NCI-H69 (cell line): ENCODE measurements around the gene BCAS3.

Experiments used
- DNase-seq: peaks from one replicate; lab custom pipeline; 2025; lab: John Stamatoyannopoulos, UW

BCAS3 gene

DNA sequence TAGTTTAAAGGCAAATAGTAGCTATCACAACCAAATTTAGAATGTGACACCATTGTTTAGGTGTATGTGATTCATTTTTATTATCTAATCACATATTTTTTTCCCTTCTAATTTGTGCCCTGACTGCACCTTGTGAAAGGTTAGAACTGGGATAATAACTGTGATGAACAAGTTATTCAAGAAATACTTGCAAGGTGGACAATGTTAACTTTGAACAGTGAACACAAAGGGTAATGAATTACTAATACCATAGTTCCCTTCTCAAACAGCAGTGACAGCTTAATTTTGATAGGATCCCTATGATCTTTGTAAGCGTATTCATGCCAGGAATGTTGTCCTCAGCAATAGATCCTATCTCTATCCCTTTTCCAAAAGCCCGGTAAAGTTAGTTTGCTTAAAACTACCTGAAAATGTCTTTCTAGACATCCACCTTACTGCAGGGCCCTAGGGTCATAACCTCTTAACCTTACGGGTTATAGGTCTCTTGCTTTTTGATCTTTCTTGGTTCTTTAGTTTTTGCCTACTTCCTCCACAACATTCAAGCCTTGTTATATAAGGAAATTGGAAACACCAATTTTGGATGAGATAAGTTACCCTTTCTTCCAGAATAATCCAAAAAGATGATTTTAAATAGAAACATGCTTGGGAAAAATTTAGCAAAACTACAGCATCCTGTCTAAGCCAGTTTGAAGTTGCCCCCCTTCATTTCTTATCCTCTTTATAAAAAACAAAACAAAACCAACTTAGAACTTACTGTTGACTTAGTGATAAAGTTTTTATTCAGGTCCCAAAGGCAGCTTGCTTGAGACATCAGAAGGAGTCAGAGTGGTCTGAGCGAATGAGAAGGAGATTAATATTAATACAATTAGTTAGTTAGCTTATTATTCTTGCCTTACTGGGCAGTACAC, 522.0 kb downstream of the BCAS3 start:
- no peak for DNase-seq

DNA sequence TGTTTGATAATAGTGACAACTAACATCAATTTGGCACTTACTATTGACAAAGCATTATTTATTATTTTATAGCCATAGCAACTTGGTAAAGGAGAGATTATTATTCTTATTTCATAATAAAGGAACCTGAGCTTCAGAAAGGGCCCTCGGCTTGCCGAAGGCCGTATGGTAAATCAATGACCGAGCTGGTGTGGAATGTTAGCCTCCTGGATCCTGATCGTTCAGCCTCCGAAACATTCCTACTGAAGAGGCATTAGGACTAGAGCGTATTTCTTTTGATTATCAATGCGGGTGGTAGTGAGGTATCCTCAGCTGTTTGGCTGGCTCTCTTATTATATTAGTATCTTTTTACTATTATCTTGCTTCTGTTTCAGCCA, 522.7 kb downstream of the BCAS3 start:
- DNase-seq = no peak

DNA sequence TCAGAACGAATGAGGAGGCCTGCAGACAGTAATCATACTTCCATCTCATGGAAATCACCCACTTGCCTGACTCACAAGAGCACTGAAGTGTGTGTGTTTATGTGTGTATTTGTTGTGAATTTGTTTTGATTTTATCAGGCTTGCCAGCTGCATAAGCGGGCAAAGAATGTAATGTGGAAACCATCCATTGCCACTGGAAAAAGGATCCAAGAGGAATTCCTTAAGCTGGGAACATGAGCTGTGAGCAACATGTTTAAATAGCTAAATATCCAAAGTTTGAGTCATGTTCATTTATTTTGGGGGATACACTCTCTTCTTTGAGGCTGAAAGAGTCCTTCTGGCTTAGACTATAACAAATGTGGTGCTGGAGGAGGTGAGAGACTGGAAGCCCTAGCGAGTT, 523.6 kb downstream of the BCAS3 start:
- DNase-seq = no peak

DNA sequence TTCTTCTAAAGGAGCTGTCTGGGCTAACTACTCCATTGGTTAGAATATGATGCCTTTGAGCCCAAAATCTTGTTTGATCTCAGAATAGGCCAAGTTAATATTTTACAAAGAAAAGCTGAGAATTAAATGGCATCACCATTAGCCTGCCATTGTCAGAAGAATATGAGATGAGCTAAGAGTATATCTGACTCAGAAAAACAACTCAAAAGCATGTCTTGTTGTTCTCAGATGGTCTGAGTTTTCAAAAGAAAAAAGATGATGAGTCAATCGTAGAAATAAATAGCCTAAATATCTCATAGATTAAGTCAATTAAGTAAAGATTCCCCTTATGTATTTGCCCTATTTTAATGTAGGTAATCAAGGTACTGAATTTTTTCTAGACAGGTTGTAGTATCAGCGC, 524.9 kb downstream of the BCAS3 start:
- no peak for DNase-seq

DNA sequence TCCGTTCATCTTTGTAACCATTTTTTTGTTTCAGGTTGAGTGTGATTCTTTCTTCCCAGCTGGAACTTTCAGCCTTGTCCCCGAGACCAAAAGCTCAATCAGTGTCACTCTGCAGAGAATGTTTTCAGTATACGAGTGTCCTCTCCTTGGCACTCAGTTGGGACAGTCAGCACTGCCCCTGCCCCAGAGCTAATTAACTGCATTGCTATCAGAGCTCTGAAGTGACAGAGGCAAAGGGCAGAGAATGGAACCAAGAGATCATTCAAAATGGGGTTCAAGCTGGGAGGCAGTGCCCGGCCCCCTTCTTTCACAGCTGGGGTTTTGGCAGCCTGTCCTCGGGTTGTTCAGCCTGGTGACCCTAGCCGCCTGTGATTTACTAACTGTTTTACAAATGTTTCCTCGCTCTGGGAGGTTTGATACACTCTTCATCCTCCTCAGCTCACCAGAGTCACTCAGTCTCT, 526.0 kb downstream of the BCAS3 start:
- DNase-seq = no peak

DNA sequence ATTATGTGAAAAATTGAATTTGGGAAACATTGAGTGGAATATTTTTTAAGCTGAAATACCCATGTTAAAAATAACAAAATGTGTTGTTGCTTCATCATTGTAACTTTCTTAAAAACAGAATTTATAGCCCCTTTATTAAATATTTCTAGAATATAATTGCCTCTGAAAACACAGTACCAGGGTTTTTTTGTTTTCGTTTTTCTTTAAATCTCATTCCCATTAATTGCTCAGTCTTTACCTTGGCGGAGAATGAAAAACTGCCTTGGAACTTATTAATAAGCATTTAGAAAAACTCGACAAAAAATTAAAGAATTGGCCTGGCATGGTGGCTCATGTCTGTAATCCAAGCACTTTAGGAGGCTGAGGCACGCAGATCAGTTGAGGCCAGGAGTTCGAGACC, 526.8 kb downstream of the BCAS3 start:
- no peak for DNase-seq

DNA sequence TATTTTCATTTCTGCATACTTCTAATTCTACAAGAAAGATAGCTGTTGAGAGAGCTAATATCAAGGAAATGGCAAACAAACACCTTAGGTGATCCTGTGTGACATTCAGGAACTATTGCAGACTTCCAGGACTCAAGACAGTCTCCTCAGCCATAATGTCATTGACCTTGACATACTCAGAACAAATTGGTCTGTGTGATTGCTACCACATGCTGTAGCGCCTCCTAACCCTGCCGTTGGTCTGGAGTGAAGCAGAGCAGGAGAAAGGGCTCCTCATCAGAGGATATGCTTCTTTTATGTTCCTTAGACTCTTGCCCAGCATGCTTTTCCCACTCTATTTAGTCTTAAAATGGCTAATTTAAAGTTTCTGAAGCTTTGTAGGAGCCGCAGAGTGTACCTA, 527.8 kb downstream of the BCAS3 start:
- peak; percentile 41 for DNase-seq

DNA sequence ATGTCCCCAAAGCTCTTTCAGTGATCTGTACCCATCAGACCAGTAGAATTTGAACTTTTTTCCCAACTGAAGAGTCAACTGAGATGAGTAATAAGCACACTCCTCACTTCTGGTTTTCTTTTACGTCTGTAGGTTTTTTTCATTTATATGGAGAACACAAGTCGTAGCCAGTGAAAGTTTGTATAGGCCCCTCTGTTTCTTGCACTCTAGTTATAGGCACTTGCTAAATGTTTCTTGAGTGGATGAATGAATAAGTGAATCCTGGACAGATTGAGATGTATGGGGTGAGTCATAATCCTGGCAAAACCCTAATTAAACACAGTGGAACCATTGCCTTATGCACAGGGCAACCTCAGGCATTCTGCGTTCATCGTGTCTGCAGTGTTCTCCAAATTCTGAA, 528.3 kb downstream of the BCAS3 start:
- peak; percentile 49 for DNase-seq

DNA sequence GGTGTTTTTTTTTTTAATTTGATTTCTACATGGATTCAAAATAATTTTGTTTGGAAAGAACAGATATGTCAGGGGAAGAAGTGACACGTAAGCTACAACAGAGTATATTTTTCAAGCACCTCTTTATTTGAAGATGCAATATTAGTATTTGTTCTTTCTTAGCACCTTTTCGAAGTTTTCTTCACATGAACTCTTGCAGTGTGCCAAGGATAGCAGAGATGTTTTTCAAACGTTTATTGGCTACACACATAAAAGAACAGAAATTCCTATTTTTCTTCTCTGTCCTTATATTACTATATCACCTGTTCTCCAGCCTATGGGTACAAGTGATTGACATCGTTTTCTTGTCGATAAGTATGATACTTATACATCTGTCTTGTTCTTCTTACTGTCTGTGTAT, 529.3 kb downstream of the BCAS3 start:
- no peak for DNase-seq

DNA sequence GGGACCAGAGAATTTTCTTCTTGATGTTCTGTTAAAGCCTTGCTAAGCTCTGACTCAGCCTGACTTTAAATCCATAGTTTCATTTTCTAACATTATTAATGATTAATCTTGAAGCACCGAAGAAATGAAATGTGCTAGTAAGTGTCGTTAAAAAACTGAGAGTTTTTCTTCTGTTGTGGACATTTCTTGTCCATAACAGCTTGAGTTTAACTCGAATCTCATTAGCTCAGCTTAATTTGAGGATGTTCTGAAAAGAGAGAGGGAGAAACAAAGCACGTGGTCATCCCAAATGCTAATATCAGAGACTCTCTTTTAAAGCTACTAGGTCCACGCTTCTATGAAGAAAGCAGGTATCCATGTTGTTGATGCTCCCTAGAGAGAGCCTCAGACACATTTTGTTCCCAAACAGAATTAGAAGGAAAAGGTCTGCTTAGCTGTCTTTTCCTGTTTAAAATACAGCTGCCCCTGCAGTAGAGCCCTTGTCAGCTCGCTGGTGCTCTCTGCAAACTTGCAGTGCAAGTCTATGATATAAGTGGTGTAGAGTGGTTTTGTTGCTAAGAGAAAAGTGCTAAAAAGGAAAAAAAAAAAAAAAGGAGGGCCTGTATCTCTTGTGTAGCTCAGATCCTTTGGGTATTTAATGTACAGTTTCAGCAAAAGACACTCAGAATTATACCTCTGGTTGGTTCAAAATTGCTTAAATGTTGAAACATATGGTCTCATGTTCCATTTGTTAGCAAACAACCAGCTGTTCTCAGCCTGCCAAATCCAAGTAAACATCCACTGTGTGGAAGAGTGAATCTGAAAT, 530.9 kb downstream of the BCAS3 start:
- peak; percentile 93 for DNase-seq

DNA sequence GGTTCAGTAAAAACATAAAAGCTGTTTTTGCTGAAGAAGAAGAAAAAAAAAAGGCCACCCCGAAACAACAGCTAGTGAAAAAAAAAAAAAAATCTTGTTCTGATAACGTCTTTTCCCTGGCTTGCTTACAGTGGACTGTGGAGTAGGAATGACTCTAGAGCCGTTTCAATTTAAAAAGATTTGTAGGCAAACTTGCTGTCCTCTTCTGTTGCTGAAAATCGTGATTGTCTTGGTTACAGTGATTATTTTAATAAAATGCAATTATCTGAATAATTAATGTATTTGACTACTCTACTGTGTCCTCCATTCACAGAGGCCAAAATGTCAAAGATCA, 531.4 kb downstream of the BCAS3 start:
- DNase-seq = peak; percentile 69

DNA sequence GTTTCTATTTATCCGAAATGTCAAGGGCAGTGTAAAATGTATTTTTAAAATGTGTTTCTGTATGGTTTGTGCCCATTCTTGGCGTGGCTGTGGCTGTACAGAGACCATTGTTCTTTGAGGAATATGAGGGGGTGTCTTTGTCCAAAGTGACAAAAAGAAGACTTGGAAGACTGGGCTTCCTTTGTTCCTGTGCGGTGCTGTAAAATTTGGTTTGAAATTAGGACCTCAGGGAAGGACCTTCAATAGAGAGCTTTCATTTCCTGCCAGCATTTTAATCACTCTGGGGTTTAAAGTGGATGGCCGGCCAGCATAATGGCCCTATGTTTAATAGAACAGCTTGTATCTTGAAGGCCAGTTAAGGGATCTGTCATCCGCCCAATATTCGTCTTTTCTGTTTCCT, 531.9 kb downstream of the BCAS3 start:
- DNase-seq = peak; percentile 94

DNA sequence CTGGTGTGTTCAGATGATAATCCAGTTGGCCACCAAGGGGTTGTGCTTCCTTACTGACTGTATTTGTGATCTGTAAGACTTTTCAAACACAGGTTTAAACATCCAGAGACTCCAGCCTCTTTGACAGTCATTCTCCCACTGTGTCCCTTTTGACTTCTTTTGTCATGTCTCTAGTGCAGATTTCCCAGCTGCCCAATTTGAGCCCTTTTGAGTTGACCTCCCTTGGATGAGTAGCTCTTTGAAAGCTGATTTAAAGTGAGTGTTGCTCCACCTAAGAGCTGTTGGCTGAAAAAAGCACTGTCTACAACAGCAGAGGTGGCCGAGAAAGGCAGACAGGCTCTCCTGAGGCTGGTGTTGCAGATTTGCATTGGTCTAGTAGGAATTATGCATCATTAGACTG, 533.6 kb downstream of the BCAS3 start:
- no peak for DNase-seq

DNA sequence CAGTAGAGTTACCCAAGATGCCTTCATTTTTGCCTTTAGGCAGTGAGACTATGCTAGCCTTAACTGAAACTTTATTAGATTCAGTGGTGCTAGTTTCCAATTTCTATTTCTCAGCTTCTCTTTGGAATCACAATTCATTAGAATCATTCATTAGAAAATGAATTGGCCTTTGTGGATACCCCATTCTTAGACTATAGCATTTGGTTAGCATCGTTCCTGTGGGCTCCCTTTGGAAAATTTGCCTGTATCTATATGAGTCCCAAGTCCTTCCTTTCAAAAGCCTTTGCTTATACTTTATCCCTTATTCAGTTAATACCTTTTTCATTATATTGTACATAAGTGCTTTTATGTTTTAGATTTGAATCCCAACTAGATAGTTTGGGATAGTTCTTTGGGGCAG, 535.0 kb downstream of the BCAS3 start:
- no peak for DNase-seq

DNA sequence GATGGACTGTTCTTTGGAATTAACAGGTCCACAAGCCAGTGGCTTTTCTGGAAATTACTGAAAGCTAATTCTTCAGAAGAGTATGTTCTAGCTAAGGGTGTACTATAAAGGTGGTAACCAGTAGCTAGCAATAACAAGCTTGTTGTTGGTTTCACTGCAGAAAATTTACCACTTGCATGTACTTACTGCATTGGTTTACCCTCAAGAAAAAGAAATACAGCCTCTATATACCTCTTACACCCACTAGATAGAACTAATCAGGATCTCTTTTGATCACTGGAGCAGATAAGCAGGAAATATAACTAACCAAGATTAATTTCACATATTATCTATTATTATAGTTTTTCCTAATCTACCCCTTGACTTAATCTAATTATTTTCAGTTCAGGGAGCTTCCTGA, 537.1 kb downstream of the BCAS3 start:
- DNase-seq = no peak

DNA sequence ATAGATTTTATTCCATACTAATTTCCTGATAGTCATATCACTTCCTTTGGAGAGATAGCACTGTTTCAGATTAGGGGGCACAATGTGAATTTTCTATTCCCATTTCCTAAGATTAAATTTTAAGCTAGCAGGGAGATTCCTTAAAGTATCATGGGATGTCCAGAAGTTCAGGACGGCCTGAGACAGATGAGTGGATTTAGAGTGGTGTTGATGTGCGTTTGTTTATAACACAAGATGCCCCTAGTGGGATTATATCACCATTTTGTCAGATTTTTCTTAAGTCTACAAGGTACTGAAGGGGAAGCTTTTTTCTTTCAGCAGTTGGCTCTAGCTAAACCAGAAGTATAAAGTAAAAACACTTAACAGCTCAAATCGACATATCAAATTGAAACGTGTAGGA, 538.4 kb downstream of the BCAS3 start:
- DNase-seq = no peak

DNA sequence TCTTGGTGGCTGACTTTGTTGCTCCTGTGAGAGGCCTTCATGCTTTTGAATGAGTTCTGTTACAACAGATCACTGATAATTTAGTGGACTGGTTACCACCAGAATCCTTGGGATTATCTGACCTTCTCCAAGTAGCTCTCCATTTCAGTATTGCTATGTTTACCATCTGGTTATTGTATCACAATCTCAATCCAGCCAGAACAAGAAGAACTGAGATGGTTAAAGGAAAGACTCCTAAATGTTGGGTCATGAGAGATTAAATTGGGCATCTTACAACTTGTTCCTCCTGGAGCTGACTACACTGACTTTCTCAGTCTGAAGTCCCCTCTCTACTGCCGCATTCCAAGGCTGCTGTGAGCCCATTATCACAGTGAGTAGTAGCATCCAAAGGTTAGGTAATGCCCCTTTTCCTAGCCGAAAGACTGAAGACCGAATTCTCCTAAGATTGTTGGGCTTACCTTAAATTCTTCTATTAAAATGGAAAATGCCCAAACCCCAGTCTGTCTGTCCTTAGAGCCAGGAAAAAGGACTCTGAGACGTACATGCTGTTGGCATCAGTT, 540.3 kb downstream of the BCAS3 start:
- no peak for DNase-seq

DNA sequence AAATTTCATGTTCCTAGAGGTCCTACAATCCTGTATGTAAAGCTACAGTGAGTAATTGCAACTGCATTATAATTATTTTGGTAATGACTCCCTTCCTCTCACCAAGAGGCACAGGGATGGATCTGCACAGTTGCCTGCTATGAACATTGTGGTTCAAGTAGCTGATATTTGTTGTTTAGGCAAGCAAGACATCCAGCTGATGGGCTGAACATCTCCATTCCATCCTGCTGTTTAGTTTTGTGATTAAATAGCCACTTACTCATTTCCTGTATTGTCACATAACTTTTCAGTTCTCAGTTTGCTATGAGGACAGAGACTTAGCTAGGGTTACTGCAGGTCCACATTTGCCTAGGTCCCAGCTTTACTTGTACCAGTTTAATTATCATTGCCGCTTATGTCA, 540.8 kb downstream of the BCAS3 start:
- DNase-seq = peak; percentile 44

DNA sequence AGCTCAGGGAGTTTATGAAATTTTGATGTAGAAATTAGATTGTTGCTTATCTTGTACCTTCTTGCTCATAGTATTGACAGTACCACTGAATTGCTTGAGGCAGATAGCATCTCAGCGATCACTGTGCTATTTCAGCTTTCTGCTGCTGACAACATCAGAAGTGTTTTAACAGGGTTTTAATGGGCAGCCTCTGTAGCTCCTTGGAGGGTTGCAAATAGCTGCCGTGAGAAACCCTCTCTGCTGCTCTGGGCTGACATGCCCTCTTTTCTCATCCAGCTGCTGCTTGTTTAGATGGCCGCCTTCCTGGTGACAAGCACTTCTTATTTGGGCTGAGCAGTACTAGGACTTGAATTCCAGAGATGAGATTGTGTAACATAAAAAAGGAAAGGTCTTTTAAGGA, 541.8 kb downstream of the BCAS3 start:
- no peak for DNase-seq

DNA sequence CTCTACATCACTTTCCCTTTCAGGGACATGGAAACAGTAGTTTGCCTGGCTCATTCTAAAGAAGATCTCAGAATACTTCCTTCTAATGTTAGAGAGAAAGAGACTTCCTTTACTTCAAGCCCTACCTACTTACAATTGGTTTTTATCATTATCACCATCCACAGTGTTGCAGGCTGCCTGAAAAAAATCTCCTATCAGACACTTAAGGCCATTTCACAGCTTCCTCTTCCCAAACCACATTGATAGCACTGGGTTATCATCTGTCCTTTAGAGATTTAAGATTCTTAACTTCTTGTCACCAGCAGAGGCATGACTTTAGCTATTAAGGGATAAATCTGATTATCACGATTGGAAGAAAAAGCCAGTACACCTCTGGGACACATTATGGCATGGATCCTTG, 543.5 kb downstream of the BCAS3 start:
- no peak for DNase-seq

DNA sequence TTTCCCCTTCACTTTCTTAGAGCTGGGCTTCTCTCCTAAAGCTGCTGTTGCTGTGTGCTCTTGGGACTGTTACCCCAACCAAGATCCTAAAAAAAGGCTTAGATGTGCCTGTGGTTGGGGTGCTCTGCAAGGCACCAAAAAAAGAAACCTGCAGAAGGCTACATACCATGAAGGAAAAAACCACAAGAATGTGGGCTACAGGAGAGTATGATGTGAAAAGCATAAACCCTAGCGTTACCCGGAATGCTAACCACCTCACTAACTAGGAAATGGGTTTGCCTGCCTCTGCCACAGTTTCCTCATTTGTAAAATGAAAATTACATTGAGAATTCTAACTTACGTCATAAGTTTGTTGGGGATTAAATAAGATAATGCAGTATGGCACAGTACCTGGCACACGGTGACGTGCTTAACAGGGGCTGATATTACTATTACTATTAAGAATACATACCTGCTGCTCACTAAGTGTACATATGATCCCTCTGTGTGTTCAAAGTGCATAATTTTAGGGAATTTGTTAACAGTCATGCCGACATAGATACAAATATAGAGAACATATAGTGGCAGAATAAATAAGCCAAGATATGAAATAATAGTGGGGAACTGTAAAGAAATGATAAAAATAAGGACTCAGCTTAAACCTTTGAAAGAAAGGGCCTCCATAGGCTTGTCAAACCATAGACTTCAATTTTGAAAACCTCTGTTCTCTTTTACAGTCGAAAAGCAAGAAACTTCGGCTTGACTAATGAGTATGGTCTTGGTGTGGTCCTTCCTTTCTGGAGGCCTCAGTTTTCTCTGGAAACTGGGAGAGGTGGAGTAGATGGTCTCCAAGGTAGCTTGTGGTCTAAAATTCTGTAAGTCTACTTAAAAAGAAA, 544.2 kb downstream of the BCAS3 start:
- no peak for DNase-seq

DNA sequence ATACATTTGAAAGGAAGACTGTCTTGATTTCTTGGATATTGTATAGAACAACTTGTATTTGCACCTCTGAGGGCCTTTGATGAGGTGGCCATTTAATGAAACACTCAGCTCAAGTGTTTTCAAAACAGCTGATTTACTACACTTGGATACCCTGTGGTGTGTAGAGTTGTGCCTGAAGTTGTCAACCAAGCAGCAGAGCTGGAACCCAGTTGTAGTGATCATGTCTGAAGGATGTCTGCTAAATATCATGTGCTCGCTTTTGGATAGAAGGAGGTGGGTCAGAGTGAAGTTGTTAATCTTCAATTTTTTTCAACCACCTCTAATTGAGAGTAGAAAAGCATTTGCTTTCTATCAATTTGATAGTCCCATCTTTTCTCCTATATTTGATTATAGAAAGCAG, 546.1 kb downstream of the BCAS3 start:
- DNase-seq = no peak
